GM18868 (cell line): ENCODE results near the gene ATG4D.
A peak's percentile ranks its signal among the peaks of the same experiment; 100 is the strongest.
"Not testable (repeated sequence)": the region's sequence is repeated elsewhere in the genome, so short reads cannot be mapped to it uniquely, and the experiment has no call there.

Experiments used
- ATAC-seq: cut with Tn5 transposase; IDR thresholded peaks from one replicate; pipeline ENCODE4 v1.9.1; 2021; ENCODE audit warnings: mild to moderate bottlenecking, moderate library complexity; ENCODE audit not compliant: unreplicated experiment

Gene ATG4D

DNA sequence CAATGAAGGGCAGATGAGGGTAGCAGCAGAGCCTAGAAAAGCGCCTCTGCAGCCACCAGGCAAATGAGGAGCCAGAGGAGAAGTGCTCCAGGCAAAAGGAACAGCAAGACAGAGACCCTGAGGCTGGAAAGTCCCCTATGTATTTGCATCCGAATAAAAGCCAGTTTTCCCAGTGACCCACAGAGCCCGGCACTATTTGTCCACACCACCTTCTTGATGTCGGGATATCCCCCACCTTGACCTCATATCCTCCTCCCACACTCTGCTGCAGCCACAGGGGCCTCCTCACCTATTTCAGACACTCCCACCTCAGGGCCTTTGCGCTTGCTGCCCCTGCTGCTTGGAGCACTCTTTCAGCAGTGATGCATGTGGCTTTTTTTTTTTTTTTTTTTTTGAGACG, 6.6 kb downstream of the ATG4D start:
- ATAC-seq: no peak

DNA sequence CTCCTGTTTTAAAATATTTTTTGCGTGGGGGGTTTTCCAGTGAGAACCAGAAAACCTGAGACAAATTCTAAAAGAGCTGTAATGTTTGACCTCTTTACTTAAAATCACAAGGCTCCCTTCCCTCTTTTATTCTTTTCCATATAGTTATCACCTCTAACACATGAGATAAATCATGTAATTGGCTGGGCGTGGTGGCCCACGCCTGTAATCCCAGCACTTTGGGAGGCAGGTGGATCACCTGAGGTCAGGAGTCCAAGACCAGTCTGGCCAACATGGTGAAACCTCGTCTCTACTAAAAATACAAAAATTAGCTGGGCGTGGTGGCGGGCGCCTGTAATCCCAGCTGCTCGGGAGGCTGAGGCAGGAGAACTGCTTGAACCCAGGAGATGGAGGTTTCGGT, 7.3 kb downstream of the ATG4D start:
- not testable (repeated sequence) for ATAC-seq

DNA sequence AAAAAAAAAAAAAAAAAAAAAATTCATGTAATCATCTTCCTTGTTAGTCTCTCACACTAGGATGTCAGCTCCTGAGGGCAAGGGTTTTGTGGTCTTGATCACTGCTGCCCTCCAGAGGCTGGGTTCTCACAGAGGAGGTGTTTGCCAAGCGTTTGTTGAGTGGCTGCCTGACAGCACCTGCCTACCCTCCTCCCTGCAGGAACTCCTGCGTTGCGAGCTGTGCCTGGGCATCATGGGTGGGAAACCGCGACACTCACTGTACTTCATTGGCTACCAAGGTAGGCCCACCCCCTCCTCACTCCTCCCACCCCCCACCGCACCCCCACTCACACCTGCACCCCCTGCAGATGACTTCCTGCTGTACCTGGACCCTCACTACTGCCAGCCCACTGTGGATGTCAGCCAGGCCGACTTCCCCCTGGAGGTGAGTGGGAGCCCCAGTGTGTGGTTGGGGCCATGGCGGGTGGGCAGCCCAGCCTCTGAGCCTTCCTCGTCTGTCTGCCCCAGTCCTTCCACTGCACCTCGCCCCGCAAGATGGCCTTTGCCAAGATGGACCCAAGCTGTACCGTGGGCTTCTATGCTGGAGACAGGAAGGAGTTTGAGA, 8.1 kb downstream of the ATG4D start:
- no peak for ATAC-seq

DNA sequence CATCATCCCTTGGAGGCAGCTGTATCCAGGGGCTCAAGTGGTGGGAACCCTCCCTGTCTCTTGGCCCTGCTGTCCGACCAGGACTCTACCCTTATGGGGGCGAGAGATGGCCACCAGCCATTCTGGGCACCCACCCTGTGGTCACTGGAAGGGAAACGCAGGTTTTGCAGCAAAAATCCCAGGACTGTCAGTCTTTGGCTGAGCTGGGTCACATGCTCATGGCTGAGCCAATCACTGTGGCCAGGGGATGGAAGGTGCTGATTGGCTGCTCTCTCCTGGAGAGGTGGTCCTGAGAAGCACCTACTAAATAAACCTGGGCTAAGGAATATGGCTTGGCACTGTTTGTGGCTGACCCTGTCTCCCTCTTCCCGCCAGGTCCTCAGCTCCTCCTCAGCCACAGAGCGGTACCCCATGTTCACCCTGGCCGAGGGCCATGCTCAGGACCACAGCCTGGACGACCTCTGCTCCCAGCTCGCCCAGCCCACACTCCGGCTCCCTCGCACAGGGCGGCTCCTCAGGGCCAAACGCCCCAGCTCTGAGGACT, 8.9 kb downstream of the ATG4D start:
- ATAC-seq: no peak

DNA sequence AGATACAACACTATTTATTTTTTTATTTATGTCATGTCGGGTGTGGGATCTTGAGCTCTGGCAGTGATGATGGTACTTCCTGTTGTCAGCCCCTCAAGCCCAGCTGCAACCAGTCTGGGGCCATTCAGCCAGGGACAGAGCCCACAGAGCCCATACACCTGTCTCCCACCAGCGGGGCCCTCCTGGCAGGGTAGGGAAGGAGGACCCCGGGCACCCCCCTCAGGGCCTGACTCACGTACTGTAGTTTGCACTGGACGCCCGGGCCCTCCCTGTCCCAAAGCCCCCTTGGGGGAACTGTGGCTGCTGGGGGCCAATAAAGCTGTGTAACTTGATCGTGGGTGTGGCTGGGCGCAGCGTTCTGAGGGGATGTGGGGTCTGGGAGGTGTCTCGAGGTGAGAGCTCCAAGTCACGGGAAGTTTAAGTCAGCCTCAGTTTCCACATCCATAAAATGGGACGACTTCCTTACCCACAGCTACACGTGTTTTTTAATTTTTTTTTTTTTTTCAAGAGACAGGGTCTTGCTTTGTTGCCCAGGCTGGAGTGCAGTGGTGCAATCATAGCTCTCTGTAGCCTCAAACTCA, 9.5 kb downstream of the ATG4D start:
- ATAC-seq: no peak

DNA sequence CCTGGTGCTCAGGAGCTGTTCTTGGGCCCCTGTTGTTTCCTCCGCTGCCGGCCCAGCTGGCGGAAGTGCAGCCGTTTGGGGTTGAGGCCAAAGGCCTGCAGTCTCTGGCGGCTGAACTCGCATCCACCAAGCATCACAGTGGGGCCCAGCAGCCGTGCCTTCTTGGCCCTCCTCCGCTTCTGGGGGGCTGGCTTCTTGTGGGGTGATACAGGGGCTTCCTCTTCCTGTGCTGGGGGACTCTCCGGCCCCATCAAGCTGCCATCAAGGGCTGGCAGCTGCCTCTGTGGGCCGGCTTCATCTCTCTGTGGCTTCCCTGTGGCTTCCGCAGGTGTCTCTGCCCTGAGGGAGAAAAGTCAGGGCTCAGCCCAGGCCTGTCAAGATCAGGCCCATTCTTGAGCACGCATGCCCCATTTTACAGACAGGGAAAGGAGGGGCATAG, 10.3 kb downstream of the ATG4D start:
- no peak for ATAC-seq

DNA sequence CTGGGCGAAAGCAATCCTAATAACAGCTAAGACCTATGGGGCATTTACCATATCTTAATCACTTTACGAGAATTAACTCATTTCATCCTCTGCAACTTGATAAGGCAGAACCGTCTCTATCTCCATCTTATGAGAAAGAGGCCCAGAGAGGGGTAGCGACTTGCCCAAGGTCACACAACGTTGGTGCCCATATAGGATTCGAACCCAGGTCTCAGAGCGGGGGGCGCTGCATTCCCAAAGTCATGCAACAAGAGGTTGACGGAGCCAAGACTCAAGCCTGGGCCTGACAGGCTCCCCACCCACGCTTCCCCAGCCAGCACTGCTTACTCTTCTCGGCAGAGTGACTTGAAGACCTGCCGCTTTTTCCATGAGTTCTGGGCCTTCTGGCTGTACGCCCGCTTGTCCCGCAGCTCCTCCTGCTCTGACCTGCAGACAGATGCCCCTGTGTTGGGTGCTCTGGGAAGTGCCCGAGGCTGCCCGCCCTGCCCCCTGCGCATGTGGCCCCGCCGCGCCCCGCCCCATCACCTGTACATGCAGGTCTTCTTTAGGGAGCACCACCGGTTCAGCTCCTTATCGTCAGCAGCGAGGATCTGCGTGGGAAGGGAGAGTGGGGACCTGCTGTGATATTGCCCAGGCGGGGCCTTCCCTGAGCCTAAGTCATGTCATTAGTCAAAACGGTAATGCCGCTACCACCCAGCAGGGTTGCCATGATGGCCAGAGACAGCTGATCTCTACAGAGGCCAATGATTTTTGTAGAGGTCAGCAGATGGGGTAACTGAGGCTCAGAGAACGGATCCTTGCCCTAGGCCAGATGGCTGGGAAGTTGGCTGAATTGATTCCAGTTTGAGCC, 11.3 kb downstream of the ATG4D start:
- ATAC-seq: no peak

DNA sequence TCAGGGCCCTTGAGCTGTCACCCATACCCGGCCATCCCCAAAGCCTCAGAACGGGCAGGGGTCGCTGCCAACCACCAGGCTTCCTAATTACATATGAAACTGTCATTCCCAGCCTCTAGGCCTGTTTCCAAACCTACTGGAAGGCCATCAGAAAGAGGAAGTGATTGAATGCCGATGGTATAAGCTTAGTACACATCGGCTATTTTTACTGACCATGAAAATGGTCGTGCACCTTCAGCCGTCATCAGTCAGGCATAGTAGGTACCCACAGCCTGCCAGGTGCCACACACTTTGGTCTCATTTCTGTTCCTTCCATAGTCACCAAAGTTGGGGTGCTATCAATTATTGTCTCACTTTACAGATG, 11.9 kb downstream of the ATG4D start:
- no peak for ATAC-seq

DNA sequence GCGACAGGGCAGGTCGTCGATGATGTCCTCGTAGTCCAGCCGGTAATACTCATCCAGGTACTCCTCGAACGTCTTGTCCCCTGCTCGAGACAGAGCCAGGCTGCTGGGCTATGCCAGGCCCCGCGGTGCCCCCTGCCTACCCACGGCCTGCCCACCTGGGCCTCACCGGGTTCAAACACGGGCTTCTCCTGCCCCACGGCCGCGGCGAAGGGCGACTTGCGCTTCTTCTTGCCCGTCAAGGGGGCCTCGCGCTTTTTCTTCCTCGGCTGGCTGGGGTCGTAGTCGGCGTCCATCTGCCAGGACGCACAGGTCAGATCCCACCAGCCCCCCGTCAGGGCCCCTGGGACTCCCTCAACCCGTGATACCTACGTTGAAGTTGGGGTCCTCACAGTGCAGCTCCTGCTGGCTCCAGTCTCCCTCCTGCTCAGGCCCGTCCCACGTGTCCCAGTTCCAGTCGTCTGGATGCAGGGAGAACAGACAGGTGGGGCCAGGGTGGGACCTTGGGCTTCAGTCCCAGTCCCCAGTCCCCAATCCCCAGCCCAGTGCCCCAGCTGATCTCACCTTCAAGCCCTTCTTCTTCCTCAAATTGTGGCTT, 14.0 kb downstream of the ATG4D start:
- ATAC-seq: no peak

DNA sequence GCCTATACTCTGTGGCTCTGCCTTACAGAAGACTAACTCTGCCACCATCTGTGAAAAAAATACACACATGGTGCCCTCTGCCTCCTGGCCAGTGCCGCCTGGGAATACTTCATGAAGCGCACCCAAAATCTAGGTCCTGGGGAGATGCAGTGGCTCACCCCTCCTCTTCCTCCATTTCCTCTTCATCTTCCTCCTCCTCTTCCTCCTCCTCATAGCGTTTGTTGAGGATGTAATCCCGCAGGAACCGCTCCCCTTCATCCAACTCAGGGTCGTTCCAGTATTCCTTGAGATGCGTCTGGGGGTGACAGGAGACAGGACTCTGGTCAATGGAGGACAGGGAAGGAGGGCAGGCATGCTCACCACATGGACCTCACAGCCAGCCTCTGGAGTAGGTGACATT, 16.4 kb downstream of the ATG4D start:
- no peak for ATAC-seq

DNA sequence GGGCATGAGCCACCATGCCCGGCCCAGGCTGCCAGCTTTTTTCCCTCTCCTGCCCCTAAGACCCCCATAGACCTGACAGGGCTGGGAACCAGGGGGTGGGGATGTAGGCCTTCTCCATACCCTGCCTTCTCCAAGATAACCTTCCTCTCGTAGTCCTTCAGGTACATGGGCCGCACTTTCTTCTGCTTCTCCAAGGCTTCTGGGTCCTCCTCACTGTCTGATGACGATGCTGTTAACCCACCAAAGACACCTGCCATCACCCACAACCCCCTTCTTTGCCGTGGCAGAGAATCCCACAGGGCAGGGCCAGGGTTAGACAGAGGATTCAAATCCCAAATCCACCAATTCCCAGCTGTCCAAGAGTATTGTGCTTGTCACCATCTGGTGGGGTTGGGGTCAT, 18.9 kb downstream of the ATG4D start:
- ATAC-seq: no peak

DNA sequence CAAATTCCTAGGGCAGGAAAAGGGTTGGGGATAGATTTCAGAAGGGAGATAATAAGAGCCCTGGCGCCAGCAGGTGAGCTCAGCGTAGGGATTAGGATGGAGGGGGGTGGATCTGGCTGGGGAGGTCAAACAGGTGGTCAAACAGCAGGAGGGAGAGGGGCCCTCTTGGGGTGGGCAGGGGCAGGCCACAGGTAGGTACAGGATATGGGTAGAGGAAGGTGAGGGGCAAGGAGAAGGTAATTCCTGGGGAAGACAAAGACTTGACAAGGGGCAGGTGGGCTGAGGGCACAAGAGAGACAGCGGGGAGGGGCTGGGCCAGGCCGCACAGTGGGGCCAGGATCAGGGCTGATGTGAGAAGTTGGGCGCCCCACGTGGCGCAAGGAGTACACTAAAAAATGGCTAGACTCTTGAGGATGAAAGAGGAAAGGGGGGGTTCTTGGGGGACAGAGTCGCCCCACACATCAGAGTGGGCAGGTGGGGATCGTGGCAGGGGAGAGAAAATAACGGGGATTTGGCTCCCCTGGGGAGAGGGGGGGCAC, 21.4 kb downstream of the ATG4D start:
- no peak for ATAC-seq

DNA sequence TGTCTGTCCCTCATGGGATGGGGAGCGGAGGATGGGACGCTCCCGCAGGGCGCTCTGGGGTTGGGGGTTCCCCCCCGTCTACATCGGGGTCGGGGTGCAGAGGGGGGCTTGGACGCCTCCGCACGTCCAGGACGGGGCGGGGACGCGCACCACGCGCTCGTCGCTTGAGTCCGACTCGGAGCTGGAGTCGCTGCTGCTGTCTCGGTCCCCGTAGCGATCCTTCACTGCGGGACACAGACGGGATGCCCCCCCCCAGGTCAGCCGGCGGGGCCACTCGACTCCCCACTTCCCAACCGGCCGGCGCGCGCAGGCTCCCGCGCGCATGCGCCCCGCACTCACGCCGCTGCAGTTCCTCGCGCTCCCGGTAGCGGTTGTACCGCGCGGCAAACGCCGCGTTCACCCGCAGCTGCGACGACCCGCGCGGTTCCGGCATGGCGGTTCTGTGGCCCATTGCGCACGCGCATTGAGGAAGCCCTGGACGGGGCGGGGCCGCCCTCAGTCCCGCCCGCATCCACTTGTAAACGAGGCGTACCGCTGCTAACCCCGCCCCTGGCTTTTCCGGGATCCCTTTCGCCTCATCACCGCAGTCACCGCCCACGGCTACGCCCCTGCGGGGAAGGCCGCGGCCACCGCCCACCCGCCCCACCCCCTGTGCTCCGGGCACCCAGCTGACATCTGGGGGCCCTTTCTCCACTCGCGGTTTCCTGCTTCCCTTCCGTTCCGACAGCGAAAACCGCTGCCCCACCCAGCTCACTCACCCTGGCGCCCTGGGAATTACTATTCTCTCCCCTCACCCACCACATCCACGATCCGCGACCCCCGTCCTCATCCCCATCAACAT, 22.1 kb downstream of the ATG4D start, which contains the start of gene KRI1:
Gene KRI1 (minus strand): TSS at position 444 of the 841 bp plus-strand sequence. CDS start 11 bp downstream, at position 433.
- ATAC-seq: peak; percentile 46

DNA sequence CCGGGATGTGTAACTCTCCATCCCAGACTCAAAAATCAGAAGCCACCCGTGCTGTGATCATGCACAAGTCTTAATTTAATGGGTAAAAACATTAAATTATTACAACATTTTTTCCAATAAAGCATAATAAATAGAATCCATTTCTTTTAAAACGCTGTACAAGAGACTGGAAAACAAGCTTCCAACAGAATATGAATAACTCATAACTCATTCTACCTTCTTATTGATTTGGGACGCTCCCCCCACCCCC, 22.6 kb downstream of the ATG4D start:
- ATAC-seq: no peak

DNA sequence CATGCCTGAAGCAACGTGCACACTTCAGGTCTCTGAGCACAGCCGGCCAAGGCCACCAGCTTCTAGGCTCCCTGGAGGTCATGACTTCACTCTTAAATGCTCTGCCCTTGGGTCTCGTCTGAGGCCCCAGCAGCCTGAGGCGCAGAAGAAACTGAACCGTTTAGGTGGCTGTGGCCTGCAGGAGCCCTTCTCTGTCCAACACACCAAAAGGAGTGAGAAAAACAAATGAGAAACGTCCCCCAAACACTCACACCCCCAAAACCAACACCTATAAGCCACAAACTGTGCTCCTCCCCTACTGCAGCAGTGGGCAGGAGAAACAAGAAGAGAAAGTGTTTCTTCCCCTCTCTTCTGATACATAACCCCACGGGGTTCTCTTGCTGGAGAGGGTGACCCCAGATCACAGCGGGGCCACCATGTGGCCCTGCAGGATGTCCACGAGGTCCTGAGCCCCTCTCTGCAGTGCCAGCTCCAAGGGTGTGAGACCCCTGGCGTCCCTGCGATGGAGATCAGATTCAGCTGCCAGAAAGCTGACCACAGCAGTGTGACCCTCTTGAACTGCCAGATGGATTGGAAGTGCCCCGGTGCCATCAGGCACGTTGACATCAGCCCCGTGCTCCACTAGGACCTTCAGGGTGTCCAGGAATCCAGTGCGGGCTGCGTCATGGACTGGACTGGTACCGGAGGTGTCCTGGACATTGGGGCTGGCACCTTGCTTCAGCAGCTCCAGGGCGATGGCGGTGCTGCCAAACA, 23.1 kb downstream of the ATG4D start:
- ATAC-seq: no peak

DNA sequence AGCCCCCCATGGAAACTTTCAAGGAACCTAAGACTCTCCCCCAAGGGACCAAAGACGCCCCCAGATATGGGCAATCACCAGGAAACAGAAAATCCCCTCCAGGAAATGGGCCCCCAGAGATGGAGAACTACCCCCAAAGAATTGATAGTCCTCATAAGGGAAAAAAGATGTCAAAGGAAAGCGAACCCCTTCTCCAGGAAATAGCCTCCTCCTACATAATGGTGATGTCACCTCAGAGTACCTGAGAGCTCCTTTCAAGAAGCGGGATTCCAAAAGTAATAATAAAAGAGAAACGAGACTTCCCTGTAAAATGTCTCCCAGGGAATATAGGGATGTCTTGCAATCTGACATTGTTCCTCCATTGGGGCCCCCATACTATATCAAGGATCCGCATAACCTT, 24.0 kb downstream of the ATG4D start:
- ATAC-seq: no peak

DNA sequence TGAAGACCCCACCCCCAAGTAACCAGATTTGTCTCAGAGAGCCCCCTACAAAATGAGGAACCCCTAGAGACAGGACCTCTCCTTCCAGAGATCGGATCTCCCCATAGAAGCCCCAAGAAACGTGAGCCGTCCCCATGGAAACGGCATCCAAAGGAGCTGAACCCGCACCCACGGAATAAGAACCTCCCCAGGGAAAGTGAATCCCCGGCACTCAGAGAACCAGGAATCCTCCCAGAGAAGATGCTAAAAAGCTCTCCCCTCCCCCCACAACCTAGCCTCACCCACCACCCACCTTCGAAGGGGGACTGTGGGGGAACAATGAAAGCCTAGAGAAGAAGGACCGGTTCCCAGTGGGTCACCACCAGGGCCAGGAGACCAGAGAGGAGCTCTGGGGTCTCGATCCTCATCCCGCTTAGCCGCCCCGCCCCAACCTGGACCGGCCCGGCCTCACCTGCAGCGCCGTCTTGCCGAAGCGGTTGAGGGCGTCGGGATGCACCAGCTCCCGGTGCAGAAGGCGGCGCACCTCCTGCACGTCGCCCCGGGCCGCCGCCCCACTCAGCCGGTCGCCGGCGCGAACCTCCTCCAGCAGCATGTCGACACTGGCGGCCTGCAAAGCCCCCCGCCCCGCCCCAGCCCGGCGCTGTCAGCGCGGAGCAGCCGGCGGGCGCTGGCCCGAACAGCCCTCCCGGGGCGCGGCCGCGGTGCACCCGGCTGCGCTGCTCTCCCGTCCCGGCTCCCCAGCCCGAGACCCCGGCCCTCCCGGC, 24.5 kb downstream of the ATG4D start:
- ATAC-seq: peak; percentile 2

DNA sequence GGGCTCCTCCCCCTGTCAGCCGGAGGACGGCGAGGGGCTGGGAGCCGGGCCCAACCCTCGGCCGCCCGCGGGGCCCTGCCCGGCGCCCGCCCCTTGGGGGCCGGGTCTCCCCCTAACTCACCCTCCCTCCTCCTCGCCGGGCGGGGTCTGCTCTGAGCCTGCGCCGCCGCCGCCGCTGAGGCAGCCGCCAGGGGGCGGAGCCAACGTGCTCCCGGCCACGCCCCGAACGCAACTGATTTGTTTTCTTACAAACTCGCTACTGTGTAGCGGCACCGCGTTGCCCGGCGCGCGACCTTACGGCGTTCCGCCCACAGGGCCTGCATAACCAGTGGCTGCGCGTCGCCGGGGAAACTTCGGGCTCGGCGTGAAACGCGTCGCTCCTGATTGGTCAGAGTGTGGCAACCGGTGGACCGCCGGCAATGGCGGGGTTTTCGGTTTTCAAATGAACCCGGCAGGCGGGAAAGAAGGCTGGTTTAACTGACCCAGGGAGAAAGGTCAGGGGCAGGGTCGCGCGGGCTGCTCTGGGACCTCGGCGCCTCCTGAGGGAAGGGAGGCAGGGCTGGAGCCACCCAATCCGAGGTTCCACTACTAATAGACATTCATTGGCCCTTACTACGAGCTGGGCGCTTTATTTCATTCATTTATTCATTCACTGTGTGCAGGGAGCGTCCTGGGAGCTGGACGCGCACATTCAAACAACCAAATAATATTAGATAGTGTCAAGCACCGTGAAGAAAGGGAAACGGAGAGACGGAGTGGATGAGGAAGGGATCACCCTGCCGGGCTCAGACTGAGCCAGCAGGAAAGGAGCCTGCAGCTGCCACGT, 25.3 kb downstream of the ATG4D start, which contains the start of gene CDKN2D:
Gene CDKN2D (minus strand): TSS at position 154 of the 826 bp plus-strand sequence. CDS start 326 bp downstream, outside the sequence.
- peak; percentile 71 for ATAC-seq
